ENCODE measurements around the gene KCNQ5.
"Not testable (repeated sequence)": the region's sequence is repeated elsewhere in the genome, so short reads cannot be mapped to it uniquely, and the experiment has no call there.

KCNQ5 gene

DNA sequence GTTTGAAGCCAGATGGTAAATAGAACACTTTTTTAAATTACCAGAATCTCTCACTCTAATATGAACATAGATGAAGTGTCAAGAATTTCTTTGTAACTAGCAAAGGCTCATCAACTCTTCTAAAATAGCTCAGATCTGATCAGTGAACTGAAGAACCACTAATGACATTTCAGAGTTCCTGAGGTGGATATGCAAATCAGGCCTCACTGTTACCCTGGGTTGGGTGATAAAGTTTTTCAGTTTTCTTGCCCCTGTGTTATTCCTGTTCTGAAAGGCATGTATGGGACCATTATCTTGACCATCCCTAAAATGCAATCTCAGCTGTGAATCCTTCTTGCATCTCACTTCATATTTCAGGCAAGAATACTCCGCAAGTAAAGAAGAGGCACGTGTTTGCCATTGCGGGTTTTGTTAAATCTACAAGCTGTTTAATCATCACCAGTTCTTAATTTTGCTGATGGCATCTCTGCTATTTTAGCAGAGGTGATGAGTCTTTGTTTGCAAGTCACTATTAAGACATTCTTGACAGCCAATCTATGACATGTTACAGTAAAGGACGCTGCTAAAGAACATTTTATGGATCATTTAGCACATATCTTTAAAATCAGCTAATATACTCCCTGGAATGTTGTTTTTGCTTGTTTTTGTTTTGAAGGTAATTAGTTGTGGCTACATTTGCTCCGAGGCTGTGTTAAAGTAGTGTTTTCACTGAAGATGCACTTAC lies 555.5 kb downstream of the KCNQ5 start:
- no peak for DNase-seq (ENCODE audit: low read depth in 2 of 2)

DNA sequence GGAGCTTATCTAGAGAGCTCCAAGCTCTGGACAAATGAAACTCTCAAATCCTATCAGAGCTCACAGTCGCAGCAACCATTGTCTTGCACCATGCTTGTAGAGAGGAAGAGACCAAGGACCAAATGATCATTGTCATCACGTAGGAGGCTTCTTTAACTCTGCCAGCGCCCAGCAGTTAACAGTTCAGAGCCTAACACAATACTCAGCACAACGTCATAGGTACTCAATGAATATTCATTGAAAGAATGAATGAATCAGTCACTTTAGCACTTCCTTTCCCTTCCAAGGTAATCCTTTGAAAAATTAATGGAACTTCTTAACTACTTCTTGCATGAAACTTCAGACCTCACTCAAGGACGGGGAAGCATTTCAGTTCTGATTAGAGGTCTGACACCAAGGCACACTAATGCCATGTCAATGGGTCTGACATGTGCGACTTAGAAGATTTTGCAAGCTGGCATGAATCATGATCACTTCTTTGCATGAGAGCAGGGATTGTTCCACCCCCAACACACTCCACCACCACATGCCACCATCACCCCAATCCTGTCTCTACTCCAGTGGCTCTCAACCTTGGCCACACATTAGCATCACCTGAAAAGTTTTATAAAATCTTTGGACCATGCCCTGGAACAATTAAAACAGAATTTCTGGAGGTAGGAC lies 558.3 kb downstream of the KCNQ5 start:
- no peak for DNase-seq (ENCODE audit: low read depth in 2 of 2)

DNA sequence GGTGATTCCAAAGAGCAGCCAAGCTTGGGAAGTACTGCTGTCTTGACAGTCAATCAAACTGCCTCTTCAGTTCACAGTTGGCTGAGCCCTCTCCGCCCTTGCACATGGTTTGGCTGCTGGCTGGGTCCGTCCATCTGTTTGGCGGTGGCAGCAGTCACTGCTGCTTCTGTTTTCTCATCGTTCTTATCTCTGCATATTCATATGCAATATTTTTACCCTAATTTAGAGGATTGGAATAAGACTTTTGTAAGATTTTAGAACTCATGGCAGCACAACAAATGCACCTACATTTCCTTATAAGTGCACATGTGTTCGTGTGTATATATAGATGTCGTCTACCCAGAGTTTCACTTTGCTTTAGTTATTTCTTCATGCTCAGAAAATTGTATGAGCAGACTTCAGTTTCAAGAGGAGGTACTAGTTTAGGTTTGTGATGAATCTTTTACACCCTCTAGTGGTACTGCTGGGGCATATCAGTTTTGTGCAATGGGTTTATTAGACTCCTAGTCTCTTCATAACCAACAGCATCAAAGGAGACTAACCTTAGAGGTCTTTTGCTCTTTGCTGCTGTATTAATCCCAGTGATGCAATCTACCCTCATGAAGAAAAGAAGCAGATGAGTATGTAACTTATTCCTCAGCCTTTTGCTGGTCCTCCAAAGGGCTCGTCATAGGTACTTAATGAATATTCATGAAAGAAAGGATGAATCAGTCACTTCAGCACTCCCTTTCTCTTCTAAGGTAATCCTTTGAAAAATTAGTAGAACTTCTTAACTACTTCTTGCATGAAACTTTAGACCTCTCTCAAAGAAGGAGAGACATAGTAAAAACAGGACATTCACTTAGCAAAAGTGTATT lies 559.1 kb downstream of the KCNQ5 start:
- peak in 1 of 2 donors; percentile 3 for DNase-seq (ENCODE audit: low read depth in 2 of 2)

DNA sequence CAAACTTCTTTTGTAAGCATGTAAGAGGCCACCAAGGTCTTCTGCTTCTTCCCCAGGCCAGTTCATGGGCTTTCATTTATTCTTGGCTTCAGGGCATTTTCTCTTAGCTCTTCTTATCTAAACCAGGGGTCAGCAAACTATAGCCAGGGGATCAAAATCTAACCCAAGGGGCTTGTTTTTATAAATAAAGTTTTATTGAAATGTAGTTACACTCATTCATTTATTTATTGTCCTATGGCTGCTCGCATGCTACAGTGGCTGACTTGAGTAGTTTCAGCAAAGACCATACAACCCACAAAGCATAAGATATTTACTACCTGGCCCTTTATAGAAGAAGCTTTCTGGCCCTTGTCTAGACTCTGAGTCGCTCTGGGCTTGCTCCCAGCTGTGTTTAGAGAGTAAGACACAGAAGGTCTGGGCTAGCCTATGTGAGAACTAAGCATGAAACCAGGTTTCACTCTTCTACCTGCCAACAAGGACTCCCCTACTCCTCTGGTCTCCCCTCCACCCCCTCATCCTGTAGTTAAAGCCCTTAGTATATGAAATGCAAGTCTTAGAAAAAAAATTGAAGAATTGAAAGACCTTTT lies 560.2 kb downstream of the KCNQ5 start:
- no peak for DNase-seq (ENCODE audit: low read depth in 2 of 2)

DNA sequence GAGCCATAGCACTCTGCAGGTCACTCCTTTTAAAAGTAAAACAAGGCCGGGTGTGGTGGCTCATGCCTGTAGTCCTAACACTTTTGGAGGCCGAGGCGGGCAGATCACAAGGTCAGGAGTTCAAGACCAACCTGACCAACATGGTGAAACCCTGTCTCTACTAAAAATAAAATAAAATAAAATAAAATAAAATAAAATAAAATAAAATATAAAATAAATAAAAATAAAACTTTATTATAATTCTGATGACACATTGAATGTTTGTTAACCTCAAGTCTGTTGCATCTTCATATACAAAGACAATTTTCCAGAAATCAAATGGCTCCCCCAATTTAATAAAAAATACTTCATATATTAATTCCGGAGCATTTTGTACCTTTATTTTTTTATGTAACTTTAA lies 571.4 kb downstream of the KCNQ5 start:
- not testable (repeated sequence) for DNase-seq (ENCODE audit: low read depth in 2 of 2)

DNA sequence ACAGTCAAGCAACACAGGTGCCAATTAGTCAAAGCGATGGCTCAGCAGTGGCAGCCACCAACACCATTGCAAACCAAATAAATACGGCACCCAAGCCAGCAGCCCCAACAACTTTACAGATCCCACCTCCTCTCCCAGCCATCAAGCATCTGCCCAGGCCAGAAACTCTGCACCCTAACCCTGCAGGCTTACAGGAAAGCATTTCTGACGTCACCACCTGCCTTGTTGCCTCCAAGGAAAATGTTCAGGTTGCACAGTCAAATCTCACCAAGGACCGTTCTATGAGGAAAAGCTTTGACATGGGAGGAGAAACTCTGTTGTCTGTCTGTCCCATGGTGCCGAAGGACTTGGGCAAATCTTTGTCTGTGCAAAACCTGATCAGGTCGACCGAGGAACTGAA lies 572.9 kb downstream of the KCNQ5 start:
- no peak for DNase-seq (ENCODE audit: low read depth in 2 of 2)

DNA sequence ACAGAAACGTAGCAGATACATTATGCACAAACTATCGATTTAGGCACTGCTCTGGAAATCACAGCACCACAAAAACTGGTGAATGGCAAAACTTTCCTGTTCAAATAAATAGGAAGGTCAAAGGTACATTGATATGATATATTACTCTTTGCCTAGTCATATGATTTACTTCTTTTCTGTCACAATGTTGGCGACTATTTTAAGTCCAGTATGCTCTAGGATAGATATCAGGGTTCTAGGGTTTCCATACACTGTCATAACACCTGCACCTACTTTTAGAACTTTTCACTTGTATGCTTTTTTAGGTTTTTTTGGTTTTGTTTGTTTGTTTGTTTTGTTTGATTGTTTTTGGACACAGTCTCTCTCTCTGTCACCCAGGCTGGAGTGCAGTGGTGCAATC lies 578.4 kb downstream of the KCNQ5 start:
- no peak for DNase-seq (ENCODE audit: low read depth in 2 of 2)

DNA sequence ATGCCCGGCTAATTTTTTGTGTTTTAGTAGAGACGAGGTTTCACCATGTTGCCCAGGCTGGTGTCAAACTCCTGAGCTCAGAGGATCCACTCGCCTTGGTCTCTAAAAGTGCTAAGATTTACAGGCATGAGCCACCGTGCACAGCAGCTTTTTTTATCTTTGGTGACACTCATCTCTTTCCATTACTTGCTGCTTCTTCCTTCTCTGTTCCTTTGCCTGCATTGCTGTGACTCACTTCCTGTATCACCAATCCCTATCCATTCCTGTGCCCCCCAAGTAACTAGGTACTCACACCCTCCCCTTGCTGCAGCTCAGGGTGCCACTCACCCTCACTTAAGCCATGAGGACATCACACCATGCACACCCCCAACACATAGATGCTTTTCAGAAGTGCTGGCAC lies 578.9 kb downstream of the KCNQ5 start:
- DNase-seq (ENCODE audit: low read depth in 2 of 2): no peak

DNA sequence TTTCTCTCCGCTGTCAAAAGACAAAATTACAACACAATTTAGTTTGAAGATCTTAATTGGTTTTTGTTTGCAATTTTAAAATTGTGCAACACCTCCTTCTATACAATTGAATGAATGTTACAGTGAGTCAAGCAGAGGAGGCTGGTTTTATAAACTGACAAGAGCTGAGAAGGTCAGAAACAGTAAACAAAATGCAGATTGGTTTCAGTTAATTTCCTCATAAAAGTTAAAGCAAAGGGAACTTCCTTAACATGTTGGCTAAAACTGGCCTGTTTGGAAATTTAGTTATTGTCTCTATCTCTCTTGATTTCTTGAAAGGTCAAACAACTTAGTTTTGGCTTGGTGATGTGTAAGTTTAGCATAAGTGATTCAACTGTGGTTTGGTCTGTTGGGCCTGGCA lies 581.2 kb downstream of the KCNQ5 start:
- DNase-seq (ENCODE audit: low read depth in 2 of 2): no peak

DNA sequence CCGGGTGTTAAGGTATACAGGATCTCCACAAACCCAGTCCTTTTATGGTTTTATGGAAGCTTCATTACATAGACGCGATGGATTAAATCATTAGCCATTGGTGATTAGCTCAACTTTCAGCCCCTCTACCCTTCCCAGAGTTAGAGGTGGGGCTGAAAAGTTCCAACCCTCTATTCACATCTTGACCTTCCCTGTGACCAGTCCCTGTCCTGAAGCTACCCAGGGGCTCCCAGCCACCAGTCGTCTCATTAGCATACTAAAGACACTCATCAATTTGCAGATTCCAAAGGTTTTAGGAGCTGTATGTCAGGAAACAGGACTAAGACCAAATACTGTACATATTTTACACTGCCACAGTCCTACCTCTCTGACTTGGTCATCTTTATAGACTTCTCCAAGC lies 582.4 kb downstream of the KCNQ5 start:
- DNase-seq (ENCODE audit: low read depth in 2 of 2): no peak

DNA sequence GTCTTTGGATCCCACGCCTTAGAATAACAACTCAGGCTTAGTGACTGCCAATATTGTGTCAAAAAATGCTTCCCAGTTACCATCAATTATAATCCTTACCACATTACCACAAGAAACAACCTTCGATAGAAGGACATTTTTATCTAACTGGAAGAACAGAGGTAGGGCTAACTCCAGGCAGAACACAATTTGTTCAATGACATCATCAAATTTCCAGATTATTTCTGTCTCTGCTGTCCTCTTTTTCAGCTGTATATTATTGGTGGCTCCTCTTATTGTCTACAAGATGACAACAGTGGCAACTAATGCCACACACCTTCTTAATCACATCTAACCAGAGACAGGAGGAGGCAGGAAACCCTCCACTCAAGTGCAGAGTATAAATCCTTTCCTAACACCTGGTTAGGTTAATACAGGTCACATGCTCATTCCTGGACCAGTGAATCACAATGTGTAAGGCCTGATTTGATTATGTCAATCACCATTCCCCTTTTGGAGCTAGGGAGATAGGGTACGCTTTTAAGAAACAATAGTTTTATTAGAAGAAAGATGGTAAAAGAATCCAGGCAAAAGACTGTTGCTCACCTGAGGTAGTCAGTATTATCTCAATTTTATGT lies 585.5 kb downstream of the KCNQ5 start:
- DNase-seq (ENCODE audit: low read depth in 2 of 2): no peak

DNA sequence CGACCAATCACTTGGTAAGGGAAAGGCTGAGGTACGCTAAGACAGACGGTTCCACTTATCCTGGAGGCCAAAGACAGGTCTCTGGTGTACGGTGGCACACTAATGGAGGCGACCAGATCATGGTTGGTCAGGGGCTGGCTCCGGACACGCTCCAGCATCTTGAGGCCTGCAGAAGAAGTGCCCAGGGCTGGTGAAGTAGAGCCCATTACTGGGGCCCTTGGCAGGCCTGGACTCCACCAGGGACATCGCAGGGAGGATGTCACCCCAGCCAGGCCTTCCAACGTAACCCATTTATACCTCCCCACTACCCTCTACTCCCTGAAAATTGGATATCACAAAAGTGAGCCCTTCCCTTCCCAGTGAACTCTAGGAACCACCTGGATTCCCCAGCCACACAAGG lies 587.3 kb downstream of the KCNQ5 start:
- no peak for DNase-seq (ENCODE audit: low read depth in 2 of 2)

DNA sequence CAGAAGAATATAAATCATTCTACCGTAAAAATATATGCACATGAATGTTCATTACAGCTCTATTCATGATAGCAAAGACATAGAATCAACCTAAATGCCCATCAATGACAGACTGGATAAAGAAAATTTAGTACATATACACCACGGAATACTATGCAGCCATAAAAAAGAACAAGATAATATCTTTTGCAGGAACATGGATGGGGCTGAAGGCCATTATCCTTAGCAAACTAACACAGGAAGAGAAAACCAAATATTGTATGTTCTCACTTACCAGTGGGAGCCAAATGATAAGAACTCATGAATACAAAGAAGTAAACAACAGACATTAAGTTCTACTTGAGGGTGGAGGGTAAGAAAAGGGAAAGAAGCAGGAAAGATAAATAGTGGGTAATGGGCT lies 595.0 kb downstream of the KCNQ5 start:
- no peak for DNase-seq (ENCODE audit: low read depth in 2 of 2)

DNA sequence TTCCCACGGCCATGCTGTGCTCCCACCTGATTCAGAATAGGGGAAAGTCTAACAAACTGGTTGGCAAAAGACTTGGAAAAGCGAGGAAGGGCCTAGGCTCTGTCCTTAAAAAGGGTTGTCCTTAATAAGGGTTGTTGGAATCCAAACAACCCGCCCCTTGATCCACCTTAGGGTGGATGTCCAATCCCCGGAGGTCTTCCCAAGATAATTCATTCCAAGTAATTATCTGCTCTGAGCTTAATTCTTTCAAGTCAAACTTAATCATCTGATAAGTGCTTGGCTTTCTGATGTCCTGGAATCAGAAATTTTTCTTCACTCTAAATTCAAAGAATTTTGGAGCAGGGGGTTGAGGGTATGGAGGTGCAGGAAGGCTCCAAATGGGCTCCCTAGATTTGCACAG lies 603.5 kb downstream of the KCNQ5 start, which contains the start of gene KHDC1L:
Gene KHDC1L (minus strand): TSS at position 101 of the 400 bp plus-strand sequence. CDS start 88 bp downstream, at position 13.
- DNase-seq (ENCODE audit: low read depth in 2 of 2): no peak

DNA sequence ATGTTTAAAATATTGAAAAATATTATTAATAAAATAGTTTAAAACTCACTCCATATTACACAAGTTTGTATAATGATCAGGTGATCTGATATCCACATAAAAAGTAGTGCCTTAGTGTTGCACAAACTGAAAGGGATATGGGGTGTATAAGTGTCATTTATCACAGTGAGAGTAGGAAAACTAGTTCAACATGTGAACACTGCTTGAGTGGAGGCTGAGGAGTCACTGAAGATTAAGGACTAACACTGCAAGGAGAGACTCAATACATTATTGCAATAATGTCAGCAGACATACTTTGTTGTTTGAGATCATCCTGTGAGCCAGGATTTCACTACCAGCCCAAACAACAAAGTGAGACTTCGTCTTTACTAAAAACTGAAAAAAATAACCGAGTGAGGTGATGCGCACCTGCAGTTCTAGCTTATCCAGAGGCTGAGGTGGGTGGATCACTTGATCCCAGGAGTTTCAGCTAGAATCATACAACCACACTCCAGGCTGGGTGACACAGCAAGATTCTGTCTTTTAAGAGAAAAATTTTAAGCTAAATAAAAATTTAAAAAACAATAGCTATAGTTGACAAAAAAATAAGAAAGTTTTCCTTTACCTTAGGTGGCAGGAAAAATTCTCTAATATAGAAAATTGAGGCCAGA lies 605.9 kb downstream of the KCNQ5 start:
- no peak for DNase-seq (ENCODE audit: low read depth in 2 of 2)

DNA sequence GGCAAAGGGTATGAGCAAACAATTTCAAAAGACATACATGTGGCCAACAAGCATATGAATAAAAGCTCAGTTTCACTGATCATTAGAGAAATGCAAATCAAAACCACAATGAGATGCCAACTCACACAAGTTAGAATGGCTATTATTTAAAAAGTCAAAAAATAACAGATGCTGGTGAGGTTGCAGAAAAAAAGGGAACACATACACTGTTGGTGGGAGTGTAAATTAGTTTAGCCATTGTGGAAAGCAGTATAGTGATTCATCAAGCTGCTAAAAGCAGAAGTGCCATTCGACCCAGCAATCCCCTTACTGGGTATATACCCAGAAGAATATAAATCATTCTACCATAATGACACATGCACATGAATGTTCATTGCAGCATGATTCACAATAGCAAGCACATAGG lies 610.1 kb downstream of the KCNQ5 start:
- no peak for DNase-seq (ENCODE audit: low read depth in 2 of 2)

DNA sequence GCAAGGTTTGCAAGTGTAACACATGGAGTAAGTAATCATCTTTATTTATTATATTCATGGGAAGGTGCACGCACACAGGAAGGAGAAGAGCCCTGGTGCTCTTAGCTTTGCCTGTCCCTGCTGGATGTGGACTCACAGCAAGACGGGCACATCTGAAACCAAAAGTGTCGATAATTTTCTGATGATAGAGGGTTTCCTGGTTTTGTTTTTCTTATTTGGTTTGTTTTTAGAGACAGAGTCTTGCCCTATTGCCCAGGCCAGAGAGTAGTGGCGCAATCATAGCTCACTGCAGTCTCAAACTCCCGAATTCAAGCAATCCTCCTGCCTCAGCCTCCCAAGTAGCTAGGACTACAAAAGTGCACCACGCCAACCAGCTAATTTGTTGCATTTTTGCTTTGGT lies 611.2 kb downstream of the KCNQ5 start:
- no peak for DNase-seq (ENCODE audit: low read depth in 2 of 2)

DNA sequence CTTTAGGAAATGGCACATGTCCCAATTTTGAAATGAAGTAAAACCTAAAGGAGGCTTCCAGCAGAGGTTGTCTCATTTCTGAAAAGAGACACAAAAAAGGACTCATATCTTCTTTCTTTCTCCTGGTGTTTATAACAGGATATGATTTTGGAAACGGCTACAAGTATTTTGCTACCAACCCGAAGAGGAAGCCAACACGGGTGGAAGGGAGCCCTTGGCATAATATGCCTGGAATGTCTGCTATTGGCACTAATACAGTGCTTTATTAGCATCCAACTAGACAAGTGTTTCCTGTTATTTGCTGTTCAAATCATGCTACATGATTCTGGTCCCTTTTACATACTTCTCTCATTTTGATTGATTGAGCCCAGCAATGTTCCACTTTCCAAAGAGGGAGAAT lies 612.1 kb downstream of the KCNQ5 start:
- not testable (repeated sequence) for DNase-seq (ENCODE audit: low read depth in 2 of 2)

DNA sequence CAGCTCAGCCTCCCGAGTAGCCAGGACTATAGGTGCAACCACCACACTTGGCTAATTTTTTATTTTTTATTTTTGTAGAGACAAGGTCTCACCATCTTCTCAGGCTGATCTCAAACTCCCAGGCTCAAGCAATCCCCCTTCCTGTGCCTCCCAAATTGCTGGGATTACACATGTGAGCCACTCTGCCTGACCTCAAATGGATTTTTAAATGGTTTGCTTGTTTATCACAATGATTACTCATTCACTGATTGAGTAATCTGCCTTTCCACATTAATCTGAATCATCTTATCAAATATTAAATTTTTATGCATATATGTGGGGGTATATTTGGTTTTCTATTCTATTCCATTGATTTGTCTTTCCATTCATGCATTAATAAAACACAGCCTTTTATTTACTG lies 612.9 kb downstream of the KCNQ5 start:
- DNase-seq (ENCODE audit: low read depth in 2 of 2): no peak

DNA sequence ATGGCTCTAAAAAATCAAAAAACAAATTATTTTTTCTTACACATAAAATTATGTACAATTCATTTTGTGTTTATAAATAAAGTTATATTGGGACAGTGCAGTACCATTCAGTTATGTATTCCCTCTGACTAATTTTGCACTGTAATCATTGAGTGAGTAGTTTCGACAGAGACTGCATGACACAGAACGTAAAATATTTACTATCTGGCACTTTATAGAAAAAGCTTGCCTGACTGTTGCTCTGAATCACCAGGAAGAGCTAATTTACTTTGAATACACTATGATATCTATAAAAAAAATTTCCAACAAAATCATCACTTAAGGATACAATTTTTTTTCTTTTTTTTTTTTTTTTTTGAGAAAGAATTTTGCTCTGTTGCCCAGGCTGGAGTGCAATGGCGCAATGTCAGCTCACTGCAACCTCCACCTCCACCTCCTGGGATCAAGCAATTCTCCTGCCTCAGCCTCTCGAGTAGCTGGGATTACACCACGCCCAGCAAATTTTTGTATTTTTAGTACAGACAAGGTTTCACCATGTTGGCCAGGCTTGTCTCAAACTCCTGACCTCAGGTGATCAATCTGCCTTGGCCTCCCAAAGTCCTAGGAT lies 614.4 kb downstream of the KCNQ5 start:
- no peak for DNase-seq (ENCODE audit: low read depth in 2 of 2)

DNA sequence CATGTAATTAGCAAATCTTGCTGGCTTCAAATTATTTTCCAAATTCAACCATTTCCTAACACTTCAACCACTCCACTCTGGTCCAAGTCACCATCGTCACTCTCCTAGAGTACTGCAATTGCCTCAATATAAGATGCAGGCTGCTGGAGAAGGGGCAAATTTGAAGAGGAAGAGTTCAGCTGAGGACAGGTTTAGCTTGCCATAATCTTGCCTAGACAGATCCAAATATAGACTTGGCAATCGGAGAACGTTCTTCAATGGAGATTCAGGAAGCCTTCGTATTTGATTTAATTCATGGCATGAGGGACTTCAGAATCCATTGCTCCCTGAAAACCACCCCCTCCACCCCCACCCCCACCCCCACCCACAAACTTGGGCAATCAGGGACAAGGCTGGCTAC lies 618.9 kb downstream of the KCNQ5 start:
- no peak for DNase-seq (ENCODE audit: low read depth in 2 of 2)
